Natural killer cell (primary cell): Measurements from ENCODE around the gene CBARP. TPM values are rescaled to one million over a fixed set of nuclear protein-coding genes. Genes with fewer than 3 reads are reported as not detected.

Experiments used
- ATAC-seq, 3 donors: fragments of 150-1000 bp in 2 of 3; fragments of 200-7000 bp in 1 of 3; cut with Tn5 transposase; 1 replicate in 1 of 3; 2 replicates in 2 of 3; pipeline ENCODE4 v1.10.0; 2021; ENCODE audit warnings: mild to moderate bottlenecking in 2 of 3, moderate library complexity in 2 of 3
- DNase-seq, 2 donors: peaks; one replicate each; pipeline versions ENCODE4 v3.0.0 to v3.0.0-alpha.2; 2013 to 2021; ENCODE audit warnings: mixed read lengths in 1 of 2
- H3K27ac ChIP-seq: one replicate; pipeline ENCODE4 v1.5.1; 2013; ENCODE audit warnings: mild to moderate bottlenecking, low read length
- H3K27me3 ChIP-seq: one replicate; pipeline ENCODE4 v1.6.1; 2013; ENCODE audit warnings: low read length; ENCODE audit not compliant: control insufficient read depth, insufficient read depth
- H3K36me3 ChIP-seq: one replicate; pipeline ENCODE4 v1.6.1; 2013; ENCODE audit warnings: low read length; ENCODE audit not compliant: control insufficient read depth, insufficient read depth
- H3K4me1 ChIP-seq: one replicate; pipeline ENCODE4 v1.6.1; 2013; ENCODE audit warnings: low read length; ENCODE audit not compliant: control insufficient read depth, insufficient read depth
- H3K4me3 ChIP-seq: one replicate; pipeline ENCODE4 v1.5.1; 2013; ENCODE audit warnings: low read length
- H3K9me3 ChIP-seq: one replicate; pipeline ENCODE4 v1.6.1; 2013; ENCODE audit warnings: low read length; ENCODE audit not compliant: control insufficient read depth, insufficient read depth
- H3K27ac Mint-ChIP-seq, 2 donors: one replicate each; pipeline ENCODE4 v1.8.0; 2022; ENCODE audit warnings: mild to moderate bottlenecking in 2 of 2, mixed read lengths in 2 of 2, moderate library complexity in 1 of 2
- H3K27me3 Mint-ChIP-seq, 2 donors: one replicate each; pipeline ENCODE4 v1.8.0; 2022; ENCODE audit warnings: low read depth in 2 of 2, mixed read lengths in 2 of 2
- H3K36me3 Mint-ChIP-seq: one replicate; pipeline ENCODE4 v1.8.0; 2022; ENCODE audit warnings: mixed read lengths
- H3K4me1 Mint-ChIP-seq, 2 donors: one replicate each; pipeline ENCODE4 v1.8.0; 2022; ENCODE audit warnings: mixed read lengths in 2 of 2
- H3K4me3 Mint-ChIP-seq: one replicate; pipeline ENCODE4 v1.8.0; 2022; ENCODE audit warnings: mild to moderate bottlenecking, moderate library complexity, mixed read lengths
- H3K9me3 Mint-ChIP-seq, 2 donors: one replicate each; pipeline ENCODE4 v1.8.0; 2022; ENCODE audit warnings: mixed read lengths in 2 of 2
- WGBS: methylation state at CpG from one replicate; pipeline ENCODE4 v1.1.7; 2013; ENCODE audit warnings: missing lambda C conversion rate; ENCODE audit not compliant: insufficient coverage; 5-methylcytosine and 5-hydroxymethylcytosine counted together
- intact Hi-C: fragments of 100-400 bp; cut with micrococcal nuclease; formaldehyde crosslinking; loops from one replicate; pipeline ENCODE4 v1.14.2; 2022
- total RNA-seq, 4 donors: library from RNA; stranded (reverse); fragments of 120-200 nt in 1 of 4; gene quantifications; one replicate each; pipeline versions ENCODE4 v1.2.3 to v1.2.4, GENCODE V29; 2013 to 2022
- TF ChIP-seq, protein P1 (sequence below): fragments of 200-600 bp; IDR thresholded peaks from one replicate; pipeline ENCODE4 v1.8.0; 2022; ENCODE audit warnings: antibody characterized with exemption

Gene CBARP
- total RNA-seq, 3 donors from 2014 or later (not counting 1 experiment from before 2014, with no cell fraction given): 0.14 to 0.41 TPM; not detected in 1

DNA sequence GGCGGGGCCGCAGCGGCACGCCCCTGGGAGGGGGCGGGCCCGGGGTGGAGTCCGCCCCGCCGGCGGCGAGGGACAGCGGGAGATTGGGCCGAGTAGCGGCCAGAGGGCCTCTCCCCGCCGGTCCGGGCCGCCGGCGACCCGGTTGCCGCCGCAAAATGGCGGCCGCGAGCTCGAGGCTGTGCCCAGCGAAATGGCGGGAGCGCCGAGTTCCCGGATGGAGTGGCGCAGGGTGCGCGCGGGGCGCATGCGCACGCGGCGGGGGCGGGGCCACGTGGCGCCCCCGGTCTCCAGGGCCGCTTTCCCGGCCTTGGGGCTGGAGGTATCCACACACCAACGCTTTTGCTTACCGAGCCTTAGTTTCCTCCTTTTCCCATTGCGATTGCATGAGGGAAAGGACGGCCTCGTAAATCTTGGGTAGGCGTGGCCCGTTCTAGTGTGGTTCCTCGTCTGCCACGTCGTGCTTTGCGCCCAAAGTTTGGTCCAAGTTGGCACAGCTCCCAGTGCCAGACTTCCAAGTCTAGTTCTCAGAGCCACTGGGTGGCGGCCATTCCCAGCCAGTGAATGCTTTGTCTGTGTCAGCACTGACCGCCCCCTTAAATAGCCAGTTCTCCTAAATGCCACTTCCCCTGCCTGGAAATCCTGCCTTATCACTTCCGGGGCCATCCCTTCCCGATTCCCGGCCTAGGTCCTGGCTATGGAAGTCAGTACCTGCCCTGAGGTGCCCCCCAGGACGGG, 31.8 kb upstream of the CBARP start:
- Mint-ChIP-seq H3K27me3 (no peaks in the 10 kb centered on the region), H3K4me1 (peaks cover 57 to 73% of the 10 kb centered on the region in 2 donors), H3K36me3 (peaks cover 7% of the 10 kb centered on the region), H3K27ac (peak overlapping the region; percentile 94 to 97), H3K4me3 (peak overlapping the region; percentile 94), H3K9me3 (no peaks in the 10 kb centered on the region)
- H3K4me1 ChIP-seq: peaks cover 85% of the 10 kb centered on the region
- TF ChIP-seq, protein P1, sequence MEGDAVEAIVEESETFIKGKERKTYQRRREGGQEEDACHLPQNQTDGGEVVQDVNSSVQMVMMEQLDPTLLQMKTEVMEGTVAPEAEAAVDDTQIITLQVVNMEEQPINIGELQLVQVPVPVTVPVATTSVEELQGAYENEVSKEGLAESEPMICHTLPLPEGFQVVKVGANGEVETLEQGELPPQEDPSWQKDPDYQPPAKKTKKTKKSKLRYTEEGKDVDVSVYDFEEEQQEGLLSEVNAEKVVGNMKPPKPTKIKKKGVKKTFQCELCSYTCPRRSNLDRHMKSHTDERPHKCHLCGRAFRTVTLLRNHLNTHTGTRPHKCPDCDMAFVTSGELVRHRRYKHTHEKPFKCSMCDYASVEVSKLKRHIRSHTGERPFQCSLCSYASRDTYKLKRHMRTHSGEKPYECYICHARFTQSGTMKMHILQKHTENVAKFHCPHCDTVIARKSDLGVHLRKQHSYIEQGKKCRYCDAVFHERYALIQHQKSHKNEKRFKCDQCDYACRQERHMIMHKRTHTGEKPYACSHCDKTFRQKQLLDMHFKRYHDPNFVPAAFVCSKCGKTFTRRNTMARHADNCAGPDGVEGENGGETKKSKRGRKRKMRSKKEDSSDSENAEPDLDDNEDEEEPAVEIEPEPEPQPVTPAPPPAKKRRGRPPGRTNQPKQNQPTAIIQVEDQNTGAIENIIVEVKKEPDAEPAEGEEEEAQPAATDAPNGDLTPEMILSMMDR: no peak
- H3K36me3 ChIP-seq: peaks cover 45% of the 10 kb centered on the region
- intact Hi-C loops: loop anchor here (10.0 kb wide), 1 partner anchor 225 kb away; the partner anchor contains the start of genes PCSK4 and REEP6
- ATAC-seq: peak; percentile 27 to 63 (median 49)
- peak overlapping the region; percentile 84 for H3K4me3 ChIP-seq
- H3K9me3 ChIP-seq: no peaks in the 10 kb centered on the region
- no peaks in the 10 kb centered on the region for H3K27me3 ChIP-seq
- H3K27ac ChIP-seq: peak overlapping the region; percentile 86
- WGBS: under 1% methylated on average over 64 of the region's 64 CpGs
- DNase-seq: peak; percentile 88 to 94

DNA sequence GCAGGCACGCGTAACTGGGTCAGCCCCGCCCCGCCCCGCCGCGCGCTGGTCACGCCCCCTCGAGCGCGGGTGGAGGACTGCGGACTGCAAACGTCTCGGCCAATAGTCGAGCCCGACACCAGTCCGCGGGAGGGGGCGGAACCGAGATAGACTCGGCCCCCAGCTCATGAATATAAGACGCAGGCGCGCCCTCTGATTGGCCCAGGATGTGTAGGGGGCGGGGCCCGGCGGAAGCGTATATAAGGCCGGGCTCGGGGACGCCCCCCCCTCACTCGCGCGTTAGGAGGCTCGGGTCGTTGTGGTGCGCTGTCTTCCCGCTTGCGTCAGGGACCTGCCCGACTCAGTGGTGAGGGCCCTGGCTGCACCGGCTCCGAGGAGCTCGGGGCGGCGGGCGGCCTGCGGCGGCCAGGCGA, 31.3 kb upstream of the CBARP start, which contains the start of gene CIRBP:
Gene CIRBP (plus strand): TSS at position 268 of the 413 bp plus-strand sequence. CDS start 1,602 bp downstream, outside the sequence.
- under 1% methylated on average over 50 of the region's 50 CpGs for WGBS
- Histone ChIP-seq H3K36me3 (peaks cover 39% of the 10 kb centered on the region), H3K27ac (peak within 1 kb of the TSS; percentile 86), H3K4me1 (peaks cover 84% of the 10 kb centered on the region), H3K4me3 (peak within 1 kb of the TSS; percentile 84), H3K27me3 (no peaks in the 10 kb centered on the region), H3K9me3 (no peaks in the 10 kb centered on the region)
- H3K9me3 Mint-ChIP-seq: no peaks in the 10 kb centered on the region
- TF ChIP-seq, protein P1: no peak
- DNase-seq: peak; percentile 99 to 100
- peaks cover 57 to 72% of the 10 kb centered on the region in 2 donors for H3K4me1 Mint-ChIP-seq
- peak within 1 kb of the TSS; percentile 94 for H3K4me3 Mint-ChIP-seq
- intact Hi-C loops: no loop called here
- ATAC-seq: peak; percentile 79 to 94 (median 82)
- no peaks in the 10 kb centered on the region for H3K27me3 Mint-ChIP-seq
- peak within 1 kb of the TSS; percentile 94 to 97 for H3K27ac Mint-ChIP-seq
- H3K36me3 Mint-ChIP-seq: peaks cover 7% of the 10 kb centered on the region

DNA sequence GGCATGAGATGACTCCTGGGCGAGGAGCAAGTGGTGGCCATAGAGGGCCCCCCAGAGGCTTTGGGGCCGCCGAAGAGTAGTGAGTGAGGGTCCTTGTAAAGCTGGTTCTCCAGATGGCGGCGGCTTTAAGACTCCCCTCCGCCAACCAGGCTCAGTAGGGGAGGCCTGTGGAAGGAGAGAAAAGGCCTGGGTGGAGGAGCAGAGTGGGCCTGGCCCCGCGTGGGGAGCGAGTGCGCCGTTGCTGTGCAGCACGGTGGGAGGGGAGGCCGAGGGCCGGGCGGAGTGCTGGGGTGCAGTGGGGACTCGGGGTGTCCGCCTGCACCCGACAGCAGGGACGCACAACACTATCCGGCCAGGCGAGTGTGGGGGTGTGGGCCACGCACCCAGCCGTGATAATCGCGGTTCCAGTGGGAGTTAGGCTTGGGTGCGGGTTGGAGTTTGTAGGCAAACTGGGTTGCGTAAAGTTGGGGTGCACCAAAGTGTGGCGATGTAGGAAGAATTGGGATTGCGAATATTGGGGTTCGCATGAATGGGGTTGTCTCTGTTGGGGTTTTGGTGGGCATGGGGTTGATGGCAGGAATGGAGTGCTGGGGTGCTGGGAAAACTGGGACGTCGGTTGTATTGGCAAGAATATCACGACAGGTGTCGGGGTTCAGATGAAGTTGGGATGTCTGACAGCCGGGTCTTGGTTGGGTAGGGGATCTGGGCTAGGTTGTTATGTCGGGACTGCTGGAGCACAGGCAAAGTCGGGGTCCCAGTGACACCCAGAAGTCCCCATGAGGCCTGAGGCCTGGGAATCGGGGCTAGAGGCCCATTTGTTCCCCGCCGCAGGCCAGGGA, 30.6 kb upstream of the CBARP start:
- H3K27me3 ChIP-seq: no peaks in the 10 kb centered on the region
- DNase-seq (no peak), ATAC-seq (no peak)
- H3K36me3 Mint-ChIP-seq: peaks cover 7% of the 10 kb centered on the region
- intact Hi-C loops: no loop called here
- H3K4me3 Mint-ChIP-seq: peak overlapping the region; percentile 88
- peaks cover 53 to 67% of the 10 kb centered on the region in 2 donors for H3K4me1 Mint-ChIP-seq
- H3K4me1 ChIP-seq: peaks cover 83% of the 10 kb centered on the region
- 64% methylated on average over 40 of the region's 40 CpGs for WGBS
- H3K27me3 Mint-ChIP-seq: no peaks in the 10 kb centered on the region
- TF ChIP-seq, protein P1: no peak
- peak overlapping the region; percentile 4 for H3K4me3 ChIP-seq
- H3K36me3 ChIP-seq: peaks cover 33% of the 10 kb centered on the region
- peak overlapping the region; percentile 67 for H3K27ac ChIP-seq
- no peaks in the 10 kb centered on the region for H3K9me3 ChIP-seq
- no peaks in the 10 kb centered on the region for H3K9me3 Mint-ChIP-seq
- H3K27ac Mint-ChIP-seq: peak overlapping the region; percentile 94 to 97
